ENCODE data around the gene MTHFSD.

MTHFSD gene

DNA sequence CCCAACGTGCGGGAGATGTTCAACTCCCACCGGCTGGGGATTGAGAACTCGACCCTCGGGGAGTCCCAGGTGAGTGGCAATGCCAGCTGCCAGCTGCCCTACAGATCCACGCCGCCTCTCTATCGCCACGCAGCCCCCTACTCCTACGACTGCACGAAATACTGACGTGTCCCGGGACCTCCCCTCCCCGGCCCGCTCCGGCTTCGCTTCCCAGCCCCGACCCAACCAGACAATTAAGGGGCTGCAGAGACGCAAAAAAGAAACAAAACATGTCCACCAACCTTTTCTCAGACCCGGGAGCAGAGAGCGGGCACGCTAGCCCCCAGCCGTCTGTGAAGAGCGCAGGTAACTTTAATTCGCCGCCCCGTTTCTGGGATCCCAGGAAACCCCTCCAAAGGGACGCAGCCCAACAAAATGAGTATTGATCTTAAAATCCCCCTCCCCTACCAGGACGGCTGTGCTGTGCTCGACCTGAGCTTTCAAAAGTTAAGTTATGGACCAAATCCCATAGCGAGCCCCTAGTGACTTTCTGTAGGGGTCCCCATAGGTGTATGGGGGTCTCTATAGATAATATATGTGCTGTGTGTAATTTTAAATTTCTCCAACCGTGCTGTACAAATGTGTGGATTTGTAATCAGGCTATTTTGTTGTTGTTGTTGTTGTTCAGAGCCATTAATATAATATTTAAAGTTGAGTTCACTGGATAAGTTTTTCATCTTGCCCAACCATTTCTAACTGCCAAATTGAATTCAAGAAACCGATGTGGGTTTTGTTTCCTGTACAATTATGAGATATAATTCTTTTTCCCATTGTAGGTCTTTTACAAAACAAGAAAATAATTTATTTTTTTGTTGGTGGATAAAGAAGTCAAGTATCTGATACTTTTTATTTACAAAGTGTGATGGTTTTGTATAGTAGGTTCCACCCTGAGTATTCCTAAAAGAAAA, 13.9 kb upstream of the MTHFSD start:
- Mint-ChIP-seq H3K27me3 (peaks cover 15% of the 10 kb centered on the region), H3K4me1 (peaks cover 3% of the 10 kb centered on the region), H3K27ac (peak overlapping the region; percentile 70), H3K4me3 (no peak overlapping the region), H3K36me3 (no peaks in the 10 kb centered on the region), H3K9me3 (no peaks in the 10 kb centered on the region)
- DNase-seq (ENCODE audit: low spot score in 2 of 2) (no peak), ATAC-seq (ENCODE audit: low read depth) (no peak)

- no peaks in the 10 kb centered on the region for H3K36me3 Mint-ChIP-seq
- H3K27me3 Mint-ChIP-seq = peaks cover 16% of the 10 kb centered on the region
- peak overlapping the region; percentile 4 for H3K4me3 Mint-ChIP-seq
- no peaks in the 10 kb centered on the region for H3K9me3 Mint-ChIP-seq
- H3K4me1 Mint-ChIP-seq = peaks cover 7% of the 10 kb centered on the region
- no peak overlapping the region for H3K27ac Mint-ChIP-seq
- ATAC-seq (ENCODE audit: low read depth) (no peak), DNase-seq (ENCODE audit: low spot score in 2 of 2) (peak in 1 of 2 donors; percentile 40)
Observed at GRCh38 chr16:86567701-86568581, 12.9 kb upstream of the MTHFSD start.

DNA sequence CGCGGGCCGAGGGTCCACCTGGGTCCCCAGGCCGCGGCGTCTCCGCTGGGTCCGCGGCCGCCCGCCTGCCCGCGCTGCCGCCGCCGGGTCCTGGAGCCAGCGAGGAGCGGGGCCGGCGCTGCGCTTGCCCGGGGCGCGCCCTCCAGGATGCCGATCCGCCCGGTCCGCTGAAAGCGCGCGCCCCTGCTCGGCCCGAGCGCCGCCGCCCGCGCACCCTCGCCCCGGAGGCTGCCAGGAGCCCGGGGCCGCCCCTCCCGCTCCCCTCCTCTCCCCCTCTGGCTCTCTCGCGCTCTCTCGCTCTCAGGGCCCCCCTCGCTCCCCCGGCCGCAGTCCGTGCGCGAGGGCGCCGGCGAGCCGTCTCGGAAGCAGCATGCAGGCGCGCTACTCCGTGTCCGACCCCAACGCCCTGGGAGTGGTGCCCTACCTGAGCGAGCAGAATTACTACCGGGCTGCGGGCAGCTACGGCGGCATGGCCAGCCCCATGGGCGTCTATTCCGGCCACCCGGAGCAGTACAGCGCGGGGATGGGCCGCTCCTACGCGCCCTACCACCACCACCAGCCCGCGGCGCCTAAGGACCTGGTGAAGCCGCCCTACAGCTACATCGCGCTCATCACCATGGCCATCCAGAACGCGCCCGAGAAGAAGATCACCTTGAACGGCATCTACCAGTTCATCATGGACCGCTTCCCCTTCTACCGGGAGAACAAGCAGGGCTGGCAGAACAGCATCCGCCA, 12.1 kb upstream of the MTHFSD start:
- Mint-ChIP-seq H3K27me3 (peaks cover 16% of the 10 kb centered on the region), H3K4me1 (peaks cover 7% of the 10 kb centered on the region), H3K4me3 (peak overlapping the region; percentile 4), H3K9me3 (no peaks in the 10 kb centered on the region), H3K27ac (no peak overlapping the region), H3K36me3 (no peaks in the 10 kb centered on the region)
- DNase-seq (ENCODE audit: low spot score in 2 of 2) (peak in 1 of 2 donors; percentile 33), ATAC-seq (ENCODE audit: low read depth) (no peak)

DNA sequence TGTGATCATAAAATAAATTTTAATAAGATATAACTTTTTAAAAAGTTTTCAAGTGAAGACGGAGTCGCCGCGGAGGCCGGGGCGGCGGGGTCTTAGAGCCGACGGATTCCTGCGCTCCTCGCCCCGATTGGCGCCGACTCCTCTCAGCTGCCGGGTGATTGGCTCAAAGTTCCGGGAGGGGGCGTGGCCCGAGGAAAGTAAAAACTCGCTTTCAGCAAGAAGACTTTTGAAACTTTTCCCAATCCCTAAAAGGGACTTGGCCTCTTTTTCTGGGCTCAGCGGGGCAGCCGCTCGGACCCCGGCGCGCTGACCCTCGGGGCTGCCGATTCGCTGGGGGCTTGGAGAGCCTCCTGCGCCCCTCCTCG, 11.5 kb upstream of the MTHFSD start, which contains the start of gene FOXC2:
FOXC2 (plus strand) TSS at position 229 of the 365 bp plus-strand sequence. CDS start 507 bp downstream, outside the sequence.
- Mint-ChIP-seq H3K9me3 (no peaks in the 10 kb centered on the region), H3K36me3 (no peaks in the 10 kb centered on the region), H3K27me3 (peaks cover 15% of the 10 kb centered on the region), H3K27ac (no peak within 1 kb of the TSS), H3K4me1 (peaks cover 7% of the 10 kb centered on the region), H3K4me3 (peak within 1 kb of the TSS; percentile 4)
- DNase-seq (ENCODE audit: low spot score in 2 of 2) = no peak
- no peak for ATAC-seq (ENCODE audit: low read depth)

GRCh38 chr16:86565644-86566511, 10.8 kb upstream of the MTHFSD start:
- Mint-ChIP-seq H3K9me3 (no peaks in the 10 kb centered on the region), H3K4me1 (peaks cover 7% of the 10 kb centered on the region), H3K4me3 (no peak overlapping the region), H3K36me3 (no peaks in the 10 kb centered on the region), H3K27ac (no peak overlapping the region), H3K27me3 (peaks cover 15% of the 10 kb centered on the region)
- ATAC-seq (ENCODE audit: low read depth) (no peak), DNase-seq (ENCODE audit: low spot score in 2 of 2) (no peak)

GRCh38 chr16:86565181-86565631, 10.2 kb upstream of the MTHFSD start:
- Mint-ChIP-seq H3K36me3 (no peaks in the 10 kb centered on the region), H3K27me3 (peaks cover 16% of the 10 kb centered on the region), H3K9me3 (no peaks in the 10 kb centered on the region), H3K4me1 (peaks cover 7% of the 10 kb centered on the region), H3K4me3 (no peak overlapping the region), H3K27ac (no peak overlapping the region)
- DNase-seq (ENCODE audit: low spot score in 2 of 2) (no peak), ATAC-seq (ENCODE audit: low read depth) (no peak)

- Mint-ChIP-seq H3K4me3 (peak overlapping the region; percentile 65), H3K9me3 (no peaks in the 10 kb centered on the region), H3K36me3 (no peaks in the 10 kb centered on the region), H3K27me3 (peaks cover 20% of the 10 kb centered on the region), H3K4me1 (peaks cover 7% of the 10 kb centered on the region), H3K27ac (no peak overlapping the region)
- ATAC-seq (ENCODE audit: low read depth) = peak; percentile 93
- DNase-seq (ENCODE audit: low spot score in 2 of 2) = peak; percentile 85 to 87
Observed at GRCh38 chr16:86563469-86564345, 8.7 kb upstream of the MTHFSD start.

DNA sequence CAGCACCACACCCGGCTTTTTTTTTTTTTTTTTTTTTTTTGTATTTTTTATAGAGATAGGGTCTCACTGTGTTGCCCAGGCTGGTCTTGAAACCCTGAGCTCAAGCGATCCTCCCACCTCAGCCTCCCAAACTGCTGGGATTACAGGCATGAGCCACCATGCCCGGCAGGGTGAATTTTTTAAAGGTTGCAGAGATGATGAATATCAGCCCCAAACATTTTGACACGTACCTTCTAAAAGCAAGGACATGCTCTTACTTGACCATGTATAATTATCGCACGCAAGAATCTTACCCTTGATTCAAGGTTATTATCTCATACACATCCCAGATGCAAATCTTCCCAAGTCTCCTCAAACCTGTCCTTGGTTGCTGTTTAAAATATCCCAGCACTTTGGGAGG, 7.3 kb upstream of the MTHFSD start:
- Mint-ChIP-seq H3K36me3 (no peaks in the 10 kb centered on the region), H3K27me3 (peaks cover 19% of the 10 kb centered on the region), H3K4me1 (peaks cover 7% of the 10 kb centered on the region), H3K27ac (no peak overlapping the region), H3K9me3 (no peaks in the 10 kb centered on the region), H3K4me3 (no peak overlapping the region)
- DNase-seq (ENCODE audit: low spot score in 2 of 2) (no peak), ATAC-seq (ENCODE audit: low read depth) (no peak)

DNA sequence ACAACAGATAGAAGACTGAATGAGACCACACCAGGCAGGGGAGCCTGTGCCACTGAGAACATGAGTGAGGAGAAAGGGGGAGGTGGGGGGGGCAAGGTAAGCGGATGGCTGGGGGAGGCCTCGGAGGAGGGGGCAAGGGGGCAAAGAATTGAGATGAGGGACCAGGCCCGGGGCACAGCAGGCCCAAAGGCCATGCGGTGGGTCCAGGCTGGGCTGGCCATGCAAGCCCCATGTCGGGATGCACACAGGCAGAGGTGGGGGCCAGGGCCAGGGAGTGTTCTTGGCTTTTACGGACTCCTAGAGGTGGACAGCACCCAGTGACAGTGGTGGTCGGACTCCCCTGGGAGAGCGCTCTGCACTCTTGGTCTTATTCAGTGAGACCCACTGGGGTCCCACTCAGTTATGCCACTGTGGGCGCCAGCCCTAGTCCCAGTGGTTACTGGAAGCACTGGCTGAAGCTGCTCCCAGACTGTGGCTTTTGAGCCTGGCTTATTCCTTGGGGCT, 4.8 kb upstream of the MTHFSD start:
- no peaks in the 10 kb centered on the region for H3K9me3 Mint-ChIP-seq
- H3K36me3 Mint-ChIP-seq = no peaks in the 10 kb centered on the region
- H3K27ac Mint-ChIP-seq = no peak overlapping the region
- no peak overlapping the region for H3K4me3 Mint-ChIP-seq
- peaks cover 10% of the 10 kb centered on the region for H3K4me1 Mint-ChIP-seq
- DNase-seq (ENCODE audit: low spot score in 2 of 2) (no peak), ATAC-seq (ENCODE audit: low read depth) (no peak)
- peaks cover 17% of the 10 kb centered on the region for H3K27me3 Mint-ChIP-seq

DNA sequence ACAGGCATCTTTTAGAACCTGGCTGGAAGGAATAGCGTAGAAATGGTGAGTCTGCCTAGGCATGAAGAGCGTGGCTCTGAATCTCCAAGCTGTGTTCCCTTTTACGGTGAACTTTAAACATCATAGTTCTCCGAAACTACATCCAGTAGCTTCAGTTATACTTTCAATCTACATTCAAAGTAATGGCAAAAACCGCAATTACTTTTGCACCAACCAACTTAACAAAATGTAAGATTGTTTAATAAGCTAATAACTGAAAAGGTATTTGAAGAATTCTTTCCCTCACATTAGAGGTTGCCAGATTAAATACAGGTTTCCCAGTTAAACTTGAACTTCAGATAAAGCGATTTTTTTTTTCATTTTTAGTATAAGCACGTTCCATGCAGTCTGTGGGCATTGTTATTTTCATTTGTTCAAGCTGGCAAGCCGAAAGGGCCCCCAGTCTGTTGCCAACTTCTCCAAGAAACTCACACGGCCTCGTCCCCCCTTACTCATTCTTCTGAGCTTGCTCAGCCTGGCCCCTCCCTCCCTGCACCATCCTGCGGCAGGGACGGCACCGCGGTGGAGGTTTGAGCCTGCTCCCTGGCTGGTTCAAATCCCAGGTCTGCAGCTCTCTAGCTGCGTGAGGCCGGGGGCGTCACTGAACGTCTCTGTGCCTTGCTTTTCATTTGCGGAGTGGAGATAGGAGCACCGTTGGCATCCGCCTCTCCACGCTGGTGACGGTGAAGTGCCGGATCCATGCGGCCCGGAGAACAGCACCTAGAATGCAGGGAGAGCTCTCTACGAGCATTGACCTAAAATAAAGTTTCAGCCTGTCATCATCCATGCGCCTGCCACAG, 3.5 kb upstream of the MTHFSD start:
- H3K36me3 Mint-ChIP-seq = no peaks in the 10 kb centered on the region
- H3K27ac Mint-ChIP-seq = no peak overlapping the region
- H3K27me3 Mint-ChIP-seq = peaks cover 11% of the 10 kb centered on the region
- DNase-seq (ENCODE audit: low spot score in 2 of 2) (no peak), ATAC-seq (ENCODE audit: low read depth) (no peak)
- H3K4me1 Mint-ChIP-seq = peaks cover 10% of the 10 kb centered on the region
- no peaks in the 10 kb centered on the region for H3K9me3 Mint-ChIP-seq
- H3K4me3 Mint-ChIP-seq = no peak overlapping the region

DNA sequence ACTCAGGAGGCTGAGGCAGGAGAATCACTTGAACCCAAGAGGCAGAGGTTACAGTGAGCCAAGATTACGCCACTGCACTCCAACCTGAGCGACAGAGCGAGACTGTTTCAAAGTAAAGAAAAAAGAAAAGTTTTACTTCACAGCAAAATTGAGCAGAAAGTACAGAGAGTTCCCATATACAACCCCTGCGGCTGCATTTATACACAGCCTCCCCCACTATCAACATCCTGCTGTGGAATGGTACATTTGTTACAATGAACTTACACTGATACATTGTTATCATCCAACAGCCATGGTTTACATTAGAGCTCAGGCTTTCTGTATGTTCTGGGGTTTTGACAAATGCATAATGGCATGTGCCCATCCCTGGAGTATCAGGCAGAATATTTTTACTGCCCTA, 2.6 kb upstream of the MTHFSD start:
- no peak overlapping the region for H3K4me3 Mint-ChIP-seq
- DNase-seq (ENCODE audit: low spot score in 2 of 2) (no peak), ATAC-seq (ENCODE audit: low read depth) (no peak)
- no peak overlapping the region for H3K27ac Mint-ChIP-seq
- no peaks in the 10 kb centered on the region for H3K9me3 Mint-ChIP-seq
- H3K36me3 Mint-ChIP-seq = peaks cover under 1% of the 10 kb centered on the region
- peaks cover 11% of the 10 kb centered on the region for H3K27me3 Mint-ChIP-seq
- peaks cover 10% of the 10 kb centered on the region for H3K4me1 Mint-ChIP-seq

All from memory B cell (primary cell).